ENCODE measurements around the gene GBP3.
"Not testable (repeated sequence)": the region's sequence is repeated elsewhere in the genome, so short reads cannot be mapped to it uniquely, and the experiment has no call there.

Gene GBP3

GRCh38 chr1:89049187-89049586 is 26.5 kb upstream of the GBP3 start:
- H3K14ac ChIP-seq (ENCODE audit: low read length); H3K27ac ChIP-seq (replicated peaks; ENCODE audit: low read length); H4K91ac ChIP-seq (ENCODE audit: low read depth, low read length, poor library complexity); H3K4me1 ChIP-seq (ENCODE audit: control insufficient read depth in 2 of 2, insufficient read depth in 1 of 2, low read depth in 1 of 2, low read length in 2 of 2); H2BK12ac ChIP-seq (ENCODE audit: low read length); H2AFZ ChIP-seq (ENCODE audit: low read length); H2BK5ac ChIP-seq (ENCODE audit: low read length); H3K79me1 ChIP-seq (ENCODE audit: low read depth, low read length); H3K27me3 ChIP-seq (ENCODE audit: control insufficient read depth in 3 of 3, insufficient read depth in 3 of 3, low read depth in 1 of 3, low read length in 3 of 3); H3K4me3 ChIP-seq (ENCODE audit: low read length in 2 of 2); H3K9me3 ChIP-seq (replicated peaks in 1 of 2; ENCODE audit: control insufficient read depth in 2 of 2, insufficient read depth in 1 of 2, low read depth in 1 of 2, low read length in 2 of 2); H2BK120ac ChIP-seq (ENCODE audit: low read depth, low read length); DNase-seq (ENCODE audit: low spot score); H4K8ac ChIP-seq (ENCODE audit: low read depth, low read length); H3K18ac ChIP-seq (ENCODE audit: low read length); H3K4ac ChIP-seq (ENCODE audit: low read length); H3K23ac ChIP-seq (ENCODE audit: low read depth, low read length, poor library complexity); H3K4me2 ChIP-seq (ENCODE audit: insufficient read depth, low read length, poor library complexity, severe bottlenecking); H3K36me3 ChIP-seq (replicated peaks in 1 of 2; ENCODE audit: control insufficient read depth in 2 of 2, insufficient read depth in 2 of 2, low read length in 2 of 2); H2AK5ac ChIP-seq (ENCODE audit: low read depth, low read length); H3K9ac ChIP-seq (ENCODE audit: low read depth, low read length, poor library complexity); H2BK15ac ChIP-seq (ENCODE audit: low read length): not testable (repeated sequence)
- no CpG with 5 or more reads among the region's 4 CpGs for WGBS, 2 donors (ENCODE audit: extremely low coverage in 2 of 2, insufficient read length in 2 of 2, insufficient replicate concordance in 1 of 2)

GRCh38 chr1:89047734-89048133 is 25.1 kb upstream of the GBP3 start:
- WGBS, 2 donors (ENCODE audit: extremely low coverage in 2 of 2, insufficient read length in 2 of 2, insufficient replicate concordance in 1 of 2) = no CpG with 5 or more reads among the region's 3 CpGs
- Histone ChIP-seq H3K4me1 (ENCODE audit: control insufficient read depth in 2 of 2, insufficient read depth in 1 of 2, low read depth in 1 of 2, low read length in 2 of 2) (no peaks in the 10 kb centered on the region), H3K4me2 (ENCODE audit: insufficient read depth, low read length, poor library complexity, severe bottlenecking) (no peak overlapping the region)

GRCh38 chr1:89046318-89047183 is 23.9 kb upstream of the GBP3 start:
- no CpG with 5 or more reads among the region's 6 CpGs for WGBS, 2 donors (ENCODE audit: extremely low coverage in 2 of 2, insufficient read length in 2 of 2, insufficient replicate concordance in 1 of 2)
- DNase-seq (ENCODE audit: low spot score); H4K91ac ChIP-seq (ENCODE audit: low read depth, low read length, poor library complexity): not testable (repeated sequence)

More at GRCh38 chr1:89047734-89048133, 25.1 kb upstream of the GBP3 start:
- Histone ChIP-seq H4K8ac (ENCODE audit: low read depth, low read length) (no peak overlapping the region), H3K23ac (ENCODE audit: low read depth, low read length, poor library complexity) (no peak overlapping the region), H3K36me3 (replicated peaks in 1 of 2; ENCODE audit: control insufficient read depth in 2 of 2, insufficient read depth in 2 of 2, low read length in 2 of 2) (no peaks in the 10 kb centered on the region), H2BK5ac (ENCODE audit: low read length) (no peak overlapping the region), H2BK15ac (ENCODE audit: low read length) (no peak overlapping the region), H2BK120ac (ENCODE audit: low read depth, low read length) (no peak overlapping the region), H3K9ac (ENCODE audit: low read depth, low read length, poor library complexity) (no peak overlapping the region), H3K4me3 (ENCODE audit: low read length in 2 of 2) (no peak overlapping the region), H3K9me3 (replicated peaks in 1 of 2; ENCODE audit: control insufficient read depth in 2 of 2, insufficient read depth in 1 of 2, low read depth in 1 of 2, low read length in 2 of 2) (peaks cover 0 to 2% of the 10 kb centered on the region in 2 donors), H2BK12ac (ENCODE audit: low read length) (no peak overlapping the region), H3K14ac (ENCODE audit: low read length) (no peak overlapping the region), H4K91ac (ENCODE audit: low read depth, low read length, poor library complexity) (no peak overlapping the region), H3K18ac (ENCODE audit: low read length) (no peak overlapping the region), H3K27ac (replicated peaks; ENCODE audit: low read length) (no peak overlapping the region), H3K79me1 (ENCODE audit: low read depth, low read length) (no peaks in the 10 kb centered on the region), H3K4ac (ENCODE audit: low read length) (no peak overlapping the region), H3K27me3 (ENCODE audit: control insufficient read depth in 3 of 3, insufficient read depth in 3 of 3, low read depth in 1 of 3, low read length in 3 of 3) (no peaks in the 10 kb centered on the region), H2AFZ (ENCODE audit: low read length) (no peak overlapping the region), H2AK5ac (ENCODE audit: low read depth, low read length) (no peak overlapping the region)
- DNase-seq (ENCODE audit: low spot score) = no peak

DNA sequence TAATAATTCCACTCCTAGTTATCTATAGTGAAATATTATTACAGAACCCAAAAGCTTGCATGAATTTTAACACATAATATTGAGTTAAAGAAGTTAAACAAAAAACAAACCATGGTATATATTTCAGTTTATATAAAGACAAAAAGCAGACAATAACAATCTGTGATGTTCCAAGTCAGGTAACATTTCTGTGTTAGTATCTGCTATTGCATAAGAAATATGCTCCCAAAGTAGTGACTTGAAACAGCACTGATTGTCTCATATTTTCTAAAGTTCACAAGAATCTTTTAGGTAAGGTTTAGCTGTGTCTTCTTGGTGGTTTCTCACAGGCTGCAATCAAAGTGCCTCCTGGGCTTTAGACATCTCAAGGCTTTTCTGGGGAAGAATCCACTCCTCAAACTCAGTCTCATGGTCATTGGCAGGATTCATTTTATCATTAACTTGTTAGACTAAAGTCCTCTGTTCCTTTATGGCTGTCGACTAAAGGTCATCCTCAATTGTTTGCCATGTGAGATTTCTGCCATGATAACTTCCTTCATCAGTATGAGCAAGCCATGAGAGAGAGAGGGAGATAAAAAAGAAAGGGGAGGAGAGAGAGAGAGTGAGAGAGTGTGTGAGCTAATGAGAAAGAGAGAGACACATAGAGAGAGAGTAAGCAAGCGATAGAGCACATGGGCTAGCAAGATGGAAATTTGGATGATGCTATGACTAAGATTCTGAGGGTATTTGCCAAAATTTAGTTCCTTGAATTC is 22.5 kb upstream of the GBP3 start:
- H2BK15ac ChIP-seq (ENCODE audit: low read length) = no peak overlapping the region
- DNase-seq (ENCODE audit: low spot score) = no peak
- no peak overlapping the region for H2AK5ac ChIP-seq (ENCODE audit: low read depth, low read length)
- no peak overlapping the region for H2AFZ ChIP-seq (ENCODE audit: low read length)
- no peak overlapping the region for H3K18ac ChIP-seq (ENCODE audit: low read length)
- no peak overlapping the region for H3K9ac ChIP-seq (ENCODE audit: low read depth, low read length, poor library complexity)
- no peaks in the 10 kb centered on the region for H3K27me3 ChIP-seq (ENCODE audit: control insufficient read depth in 3 of 3, insufficient read depth in 3 of 3, low read depth in 1 of 3, low read length in 3 of 3)
- no peak overlapping the region for H3K4me3 ChIP-seq (ENCODE audit: low read length in 2 of 2)
- H2BK120ac ChIP-seq (ENCODE audit: low read depth, low read length) = no peak overlapping the region
- no peaks in the 10 kb centered on the region for H3K4me1 ChIP-seq (ENCODE audit: control insufficient read depth in 2 of 2, insufficient read depth in 1 of 2, low read depth in 1 of 2, low read length in 2 of 2)
- H3K9me3 ChIP-seq (replicated peaks in 1 of 2; ENCODE audit: control insufficient read depth in 2 of 2, insufficient read depth in 1 of 2, low read depth in 1 of 2, low read length in 2 of 2) = peaks cover 0 to 4% of the 10 kb centered on the region in 2 donors
- no peak overlapping the region for H4K8ac ChIP-seq (ENCODE audit: low read depth, low read length)
- no peaks in the 10 kb centered on the region for H3K36me3 ChIP-seq (replicated peaks in 1 of 2; ENCODE audit: control insufficient read depth in 2 of 2, insufficient read depth in 2 of 2, low read length in 2 of 2)
- H3K23ac ChIP-seq (ENCODE audit: low read depth, low read length, poor library complexity) = no peak overlapping the region
- no CpG with 5 or more reads among the region's 2 CpGs for WGBS, 2 donors (ENCODE audit: extremely low coverage in 2 of 2, insufficient read length in 2 of 2, insufficient replicate concordance in 1 of 2)
- H4K91ac ChIP-seq (ENCODE audit: low read depth, low read length, poor library complexity) = no peak overlapping the region
- no peak overlapping the region for H2BK5ac ChIP-seq (ENCODE audit: low read length)
- no peak overlapping the region for H3K4me2 ChIP-seq (ENCODE audit: insufficient read depth, low read length, poor library complexity, severe bottlenecking)
- H3K27ac ChIP-seq (replicated peaks; ENCODE audit: low read length) = no peak overlapping the region
- H3K14ac ChIP-seq (ENCODE audit: low read length) = no peak overlapping the region
- H2BK12ac ChIP-seq (ENCODE audit: low read length) = no peak overlapping the region
- no peaks in the 10 kb centered on the region for H3K79me1 ChIP-seq (ENCODE audit: low read depth, low read length)
- H3K4ac ChIP-seq (ENCODE audit: low read length) = no peak overlapping the region

More at GRCh38 chr1:89046318-89047183, 23.9 kb upstream of the GBP3 start:
- not testable (repeated sequence) for H2BK5ac ChIP-seq (ENCODE audit: low read length); H3K23ac ChIP-seq (ENCODE audit: low read depth, low read length, poor library complexity); H3K4ac ChIP-seq (ENCODE audit: low read length); H3K9me3 ChIP-seq (replicated peaks in 1 of 2; ENCODE audit: control insufficient read depth in 2 of 2, insufficient read depth in 1 of 2, low read depth in 1 of 2, low read length in 2 of 2); H2BK15ac ChIP-seq (ENCODE audit: low read length); H3K4me1 ChIP-seq (ENCODE audit: control insufficient read depth in 2 of 2, insufficient read depth in 1 of 2, low read depth in 1 of 2, low read length in 2 of 2); H2BK12ac ChIP-seq (ENCODE audit: low read length); H3K27me3 ChIP-seq (ENCODE audit: control insufficient read depth in 3 of 3, insufficient read depth in 3 of 3, low read depth in 1 of 3, low read length in 3 of 3); H2AK5ac ChIP-seq (ENCODE audit: low read depth, low read length); H3K4me2 ChIP-seq (ENCODE audit: insufficient read depth, low read length, poor library complexity, severe bottlenecking); H3K9ac ChIP-seq (ENCODE audit: low read depth, low read length, poor library complexity); H2AFZ ChIP-seq (ENCODE audit: low read length); H3K18ac ChIP-seq (ENCODE audit: low read length); H3K27ac ChIP-seq (replicated peaks; ENCODE audit: low read length); H3K36me3 ChIP-seq (replicated peaks in 1 of 2; ENCODE audit: control insufficient read depth in 2 of 2, insufficient read depth in 2 of 2, low read length in 2 of 2); H2BK120ac ChIP-seq (ENCODE audit: low read depth, low read length); H3K4me3 ChIP-seq (ENCODE audit: low read length in 2 of 2); H3K79me1 ChIP-seq (ENCODE audit: low read depth, low read length); H4K8ac ChIP-seq (ENCODE audit: low read depth, low read length); H3K14ac ChIP-seq (ENCODE audit: low read length)

Data from neuronal stem cell (in vitro differentiated cells).